GM12865 (cell line): ENCODE results near the gene PTGDS.

Experiments
- DNase-seq: peaks from one replicate; pipeline ENCODE4 v3.0.0; 2010; ENCODE audit warnings: low read depth
- H3K4me3 ChIP-seq: 2 replicates; pipeline ENCODE4 v1.5.1; 2011; ENCODE audit warnings: mild to moderate bottlenecking, low read depth, low read length, control low read depth
- CTCF ChIP-seq: IDR thresholded peaks from 2 replicates; pipeline ENCODE4 v1.5.1; 2011; ENCODE audit warnings: low read length, control low read depth, low read depth, inconsistent platforms; ENCODE audit not compliant: insufficient read depth; ENCODE audit errors: missing control alignments

Gene PTGDS

GRCh38 chr9:136979769-136980587, 2.7 kb downstream of the PTGDS start:
- no peak for TF ChIP-seq CTCF
- H3K4me3 ChIP-seq: no peak overlapping the region
- no peak for DNase-seq

GRCh38 chr9:136980669-136981478, 3.6 kb downstream of the PTGDS start:
- TF ChIP-seq CTCF: no peak
- H3K4me3 ChIP-seq: no peak overlapping the region
- no peak for DNase-seq

- TF ChIP-seq CTCF: no peak
- no peak for DNase-seq
- H3K4me3 ChIP-seq: no peak overlapping the region
Measured at GRCh38 chr9:136981588-136982231, 4.4 kb downstream of the PTGDS start.

- TF ChIP-seq CTCF: no peak
- no peak for DNase-seq
- no peak within 1 kb of the TSS for H3K4me3 ChIP-seq
Measured at GRCh38 chr9:136982232-136983051, 5.1 kb downstream of the PTGDS start, which contains the start of gene LCNL1. TSS of gene LCNL1 (plus strand) at chr9:136982993. CDS start at chr9:136983587, 594 bp downstream.

- no peak for DNase-seq
- H3K4me3 ChIP-seq: no peak overlapping the region
- TF ChIP-seq CTCF: no peak
Measured at GRCh38 chr9:136983167-136983566, 5.9 kb downstream of the PTGDS start.

GRCh38 chr9:136983656-136984314, 6.5 kb downstream of the PTGDS start:
- H3K4me3 ChIP-seq: no peak overlapping the region
- no peak for TF ChIP-seq CTCF
- DNase-seq: no peak
